ENCODE measurements around the gene DDX43. TPM values are rescaled to one million over a fixed set of nuclear protein-coding genes. Genes with fewer than 3 reads are reported as not detected.

Gene DDX43
- total RNA-seq, 1 experiment from 2014 or later = 0.33 TPM

- WGBS (ENCODE audit: extremely low coverage, insufficient read length, low lambda C conversion rate) = no CpG with 5 or more reads among the region's 3 CpGs
- no peak overlapping the region for H3K4me3 Mint-ChIP-seq
- DNase-seq = no peak
Measured at GRCh38 chr6:73443555-73443954, 48.9 kb downstream of the DDX43 start.

More at GRCh38 chr6:73443555-73443954, 48.9 kb downstream of the DDX43 start:
- Histone ChIP-seq H2AFZ (ENCODE audit: low read length) (no peak overlapping the region), H2BK120ac (ENCODE audit: low read depth, low read length, poor library complexity, severe bottlenecking) (no peak overlapping the region), H3K23ac (ENCODE audit: insufficient read length, low read depth, low read length) (no peak overlapping the region), H3K4me1 (ENCODE audit: insufficient read depth, low read length) (no peaks in the 10 kb centered on the region), H4K20me1 (ENCODE audit: control insufficient read depth, insufficient read depth, insufficient read length) (no peaks in the 10 kb centered on the region), H4K91ac (ENCODE audit: insufficient read length, low read depth, low read length) (no peak overlapping the region), H3K9ac (ENCODE audit: extremely low read depth, insufficient read length, low read length) (no peak overlapping the region), H3T11ph (ENCODE audit: low read length) (no peak overlapping the region), H3K79me2 (ENCODE audit: insufficient read depth, low read length) (no peaks in the 10 kb centered on the region), H3K27ac (ENCODE audit: insufficient read length, low read depth, low read length) (no peak overlapping the region), H2BK5ac (ENCODE audit: insufficient read length, low read length) (no peak overlapping the region), H3K14ac (ENCODE audit: insufficient read depth, low read length) (no peak overlapping the region), H3K27me3 (ENCODE audit: insufficient read depth, low read length) (no peaks in the 10 kb centered on the region), H2BK12ac (ENCODE audit: insufficient read length, low read depth, low read length) (no peak overlapping the region), H3K79me1 (ENCODE audit: insufficient read depth, low read depth, low read length, poor library complexity, severe bottlenecking) (no peaks in the 10 kb centered on the region), H2BK15ac (ENCODE audit: low read depth, low read length) (no peak overlapping the region), H2BK20ac (ENCODE audit: low read depth, low read length, poor library complexity, severe bottlenecking) (no peak overlapping the region), H4K8ac (replicated peaks; ENCODE audit: insufficient read length, low read depth, low read length) (no peak overlapping the region), H4K5ac (ENCODE audit: insufficient read length, low read depth, low read length) (no peak overlapping the region), H3K56ac (ENCODE audit: insufficient read length, low read depth, low read length) (no peak overlapping the region), H3K4ac (ENCODE audit: low read depth, low read length) (no peak overlapping the region), H3K18ac (ENCODE audit: insufficient read length, low read depth, low read length) (no peak overlapping the region), H2AK5ac (ENCODE audit: insufficient read length, low read length) (no peak overlapping the region), H3K23me2 (ENCODE audit: insufficient read length, low read depth, low read length, poor library complexity, severe bottlenecking) (no peaks in the 10 kb centered on the region), H3K9me3 (ENCODE audit: control insufficient read depth, low read depth, low read length) (no peaks in the 10 kb centered on the region), H3K4me2 (ENCODE audit: insufficient read depth, insufficient read length, low read length) (no peak overlapping the region)
- Mint-ChIP-seq H3K36me3 (ENCODE audit: insufficient read depth in 1 of 3, low read depth in 3 of 3) (peaks cover 0 to 2% (median 0%) of the 10 kb centered on the region in 3 experiments; a peak in 2 of 7 replicates), H3K9me3 (no peaks in the 10 kb centered on the region), H3K4me1 (no peaks in the 10 kb centered on the region), H3K27ac (no peak overlapping the region), H3K27me3 (ENCODE audit: low read depth) (no peaks in the 10 kb centered on the region)
- TF ChIP-seq, protein P1, sequence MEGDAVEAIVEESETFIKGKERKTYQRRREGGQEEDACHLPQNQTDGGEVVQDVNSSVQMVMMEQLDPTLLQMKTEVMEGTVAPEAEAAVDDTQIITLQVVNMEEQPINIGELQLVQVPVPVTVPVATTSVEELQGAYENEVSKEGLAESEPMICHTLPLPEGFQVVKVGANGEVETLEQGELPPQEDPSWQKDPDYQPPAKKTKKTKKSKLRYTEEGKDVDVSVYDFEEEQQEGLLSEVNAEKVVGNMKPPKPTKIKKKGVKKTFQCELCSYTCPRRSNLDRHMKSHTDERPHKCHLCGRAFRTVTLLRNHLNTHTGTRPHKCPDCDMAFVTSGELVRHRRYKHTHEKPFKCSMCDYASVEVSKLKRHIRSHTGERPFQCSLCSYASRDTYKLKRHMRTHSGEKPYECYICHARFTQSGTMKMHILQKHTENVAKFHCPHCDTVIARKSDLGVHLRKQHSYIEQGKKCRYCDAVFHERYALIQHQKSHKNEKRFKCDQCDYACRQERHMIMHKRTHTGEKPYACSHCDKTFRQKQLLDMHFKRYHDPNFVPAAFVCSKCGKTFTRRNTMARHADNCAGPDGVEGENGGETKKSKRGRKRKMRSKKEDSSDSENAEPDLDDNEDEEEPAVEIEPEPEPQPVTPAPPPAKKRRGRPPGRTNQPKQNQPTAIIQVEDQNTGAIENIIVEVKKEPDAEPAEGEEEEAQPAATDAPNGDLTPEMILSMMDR (conservative IDR thresholded peaks at IDR 0.05) = no peak

All from H9 (cell line).